WERI-Rb-1 (cell line): Measurements from ENCODE around the gene HOXA11.
A peak's percentile ranks its signal among the peaks of the same experiment; 100 is the strongest.

Experiments
- DNase-seq: peaks from one replicate; pipeline ENCODE4 v3.0.0-alpha.2; 2020
- H3K27ac ChIP-seq: fragments of 250-450 bp; sonication (Bioruptor Pico); 2 replicates; pipeline ENCODE4 v1.5.1; 2020; ENCODE audit warnings: mild to moderate bottlenecking, moderate library complexity
- H3K27me3 ChIP-seq: fragments of 250-450 bp; sonication (Bioruptor Pico); 2 replicates; pipeline ENCODE4 v1.5.1; 2021; ENCODE audit warnings: mild to moderate bottlenecking, low read depth, moderate library complexity; ENCODE audit not compliant: insufficient read depth, severe bottlenecking
- H3K36me3 ChIP-seq: fragments of 250-450 bp; sonication (Bioruptor Pico); 2 replicates; pipeline ENCODE4 v1.5.1; 2020; ENCODE audit warnings: mild to moderate bottlenecking, moderate library complexity
- H3K4me3 ChIP-seq: 2 replicates; pipeline ENCODE4 v1.5.1; 2011; ENCODE audit warnings: low read depth, mild to moderate bottlenecking, control low read depth, low read length
- H3K9me3 ChIP-seq: fragments of 250-450 bp; sonication (Bioruptor Pico); 2 replicates; pipeline ENCODE4 v1.5.1; 2021; ENCODE audit warnings: mild to moderate bottlenecking, moderate library complexity; ENCODE audit not compliant: severe bottlenecking
- TF ChIP-seq, protein P1 (sequence below): IDR thresholded peaks from 2 replicates; pipeline ENCODE4 v1.5.1; 2011; ENCODE audit warnings: low read depth, mild to moderate bottlenecking, control low read depth, inconsistent platforms, low read length

The HOXA11 gene

DNA sequence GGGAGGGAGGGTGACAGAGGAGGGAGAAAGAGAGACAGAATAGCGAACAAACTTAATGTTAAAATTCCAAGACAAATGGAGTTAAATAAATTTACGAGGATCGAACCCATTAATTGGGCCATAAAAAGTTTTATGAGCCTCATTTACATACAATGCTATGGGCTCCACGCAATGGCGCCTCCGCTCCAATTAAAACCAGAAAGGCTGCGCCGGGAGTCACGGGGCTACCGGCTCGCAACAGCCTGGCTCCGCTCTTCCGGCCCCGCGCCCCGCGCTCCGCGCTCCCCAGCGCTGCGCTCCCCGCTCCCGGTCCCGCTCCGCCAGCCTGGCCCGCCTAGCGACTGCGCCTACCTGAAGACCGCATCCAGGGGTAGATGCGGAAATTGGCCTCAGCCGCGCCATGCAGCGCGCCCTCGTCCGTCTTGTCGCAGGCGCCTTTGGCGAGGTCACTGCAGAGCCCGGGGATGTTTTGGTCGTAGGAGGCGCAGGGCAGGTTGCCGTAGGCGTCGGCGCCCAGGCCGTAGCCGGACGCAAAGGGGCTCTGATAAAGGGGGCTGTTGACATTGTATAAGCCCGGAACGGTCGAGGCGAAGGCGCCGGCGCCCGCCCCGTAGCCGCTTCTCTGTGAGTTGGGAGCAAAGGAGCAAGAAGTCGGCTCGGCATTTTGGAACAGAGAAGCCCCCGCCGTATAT, 29.1 kb downstream of the HOXA11 start:
- Histone ChIP-seq H3K27ac (peak overlapping the region; percentile 72), H3K9me3 (peaks cover 13% of the 10 kb centered on the region), H3K36me3 (no peaks in the 10 kb centered on the region), H3K4me3 (peak overlapping the region; percentile 73), H3K27me3 (peaks cover 48% of the 10 kb centered on the region)
- TF ChIP-seq, protein P1, sequence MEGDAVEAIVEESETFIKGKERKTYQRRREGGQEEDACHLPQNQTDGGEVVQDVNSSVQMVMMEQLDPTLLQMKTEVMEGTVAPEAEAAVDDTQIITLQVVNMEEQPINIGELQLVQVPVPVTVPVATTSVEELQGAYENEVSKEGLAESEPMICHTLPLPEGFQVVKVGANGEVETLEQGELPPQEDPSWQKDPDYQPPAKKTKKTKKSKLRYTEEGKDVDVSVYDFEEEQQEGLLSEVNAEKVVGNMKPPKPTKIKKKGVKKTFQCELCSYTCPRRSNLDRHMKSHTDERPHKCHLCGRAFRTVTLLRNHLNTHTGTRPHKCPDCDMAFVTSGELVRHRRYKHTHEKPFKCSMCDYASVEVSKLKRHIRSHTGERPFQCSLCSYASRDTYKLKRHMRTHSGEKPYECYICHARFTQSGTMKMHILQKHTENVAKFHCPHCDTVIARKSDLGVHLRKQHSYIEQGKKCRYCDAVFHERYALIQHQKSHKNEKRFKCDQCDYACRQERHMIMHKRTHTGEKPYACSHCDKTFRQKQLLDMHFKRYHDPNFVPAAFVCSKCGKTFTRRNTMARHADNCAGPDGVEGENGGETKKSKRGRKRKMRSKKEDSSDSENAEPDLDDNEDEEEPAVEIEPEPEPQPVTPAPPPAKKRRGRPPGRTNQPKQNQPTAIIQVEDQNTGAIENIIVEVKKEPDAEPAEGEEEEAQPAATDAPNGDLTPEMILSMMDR: no peak
- DNase-seq: peak; percentile 31

DNA sequence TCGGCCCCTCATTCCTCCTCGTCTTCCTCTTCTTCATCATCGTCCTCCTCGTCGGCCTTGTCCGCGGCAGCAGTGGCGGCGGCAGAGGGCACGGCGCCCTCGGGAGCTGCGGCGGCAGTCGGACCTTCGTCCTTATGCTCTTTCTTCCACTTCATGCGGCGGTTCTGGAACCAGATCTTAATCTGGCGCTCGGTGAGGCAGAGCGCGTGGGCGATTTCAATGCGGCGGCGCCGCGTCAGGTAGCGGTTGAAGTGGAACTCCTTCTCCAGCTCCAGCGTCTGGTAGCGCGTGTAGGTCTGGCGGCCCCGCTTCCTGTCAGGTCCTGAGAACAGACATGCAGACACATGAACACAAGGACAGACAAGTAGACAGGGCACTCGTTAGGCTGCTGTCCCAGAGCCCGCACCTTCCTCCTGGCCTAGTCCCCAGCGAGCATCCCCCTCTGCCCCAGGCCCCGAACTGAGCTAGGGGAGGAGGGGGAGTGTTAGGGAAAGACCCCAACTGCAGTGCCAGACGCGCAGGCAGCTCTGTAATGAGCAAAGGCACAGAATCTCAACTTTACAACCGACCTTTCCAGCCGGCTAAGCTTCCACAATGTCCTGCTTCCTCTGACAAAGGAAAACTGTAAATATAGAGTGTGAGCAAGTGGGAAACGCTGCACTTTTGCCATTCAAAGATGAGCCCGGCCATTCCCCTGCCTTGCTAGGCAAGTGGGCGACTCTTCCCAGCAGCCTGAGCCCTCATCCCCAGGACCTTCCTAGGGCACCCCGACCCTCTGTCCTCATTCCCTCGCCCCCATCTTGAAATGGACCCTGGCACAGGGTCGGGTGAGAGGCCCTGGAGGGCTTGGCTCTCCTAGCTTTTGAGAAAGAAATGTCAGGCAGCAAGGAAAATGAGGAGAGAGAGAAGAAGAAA, 29.9 kb downstream of the HOXA11 start:
- Histone ChIP-seq H3K27me3 (peaks cover 51% of the 10 kb centered on the region), H3K27ac (no peak overlapping the region), H3K4me3 (peak overlapping the region; percentile 73), H3K9me3 (peaks cover 13% of the 10 kb centered on the region), H3K36me3 (no peaks in the 10 kb centered on the region)
- TF ChIP-seq, protein P1: no peak
- peak; percentile 6 for DNase-seq

DNA sequence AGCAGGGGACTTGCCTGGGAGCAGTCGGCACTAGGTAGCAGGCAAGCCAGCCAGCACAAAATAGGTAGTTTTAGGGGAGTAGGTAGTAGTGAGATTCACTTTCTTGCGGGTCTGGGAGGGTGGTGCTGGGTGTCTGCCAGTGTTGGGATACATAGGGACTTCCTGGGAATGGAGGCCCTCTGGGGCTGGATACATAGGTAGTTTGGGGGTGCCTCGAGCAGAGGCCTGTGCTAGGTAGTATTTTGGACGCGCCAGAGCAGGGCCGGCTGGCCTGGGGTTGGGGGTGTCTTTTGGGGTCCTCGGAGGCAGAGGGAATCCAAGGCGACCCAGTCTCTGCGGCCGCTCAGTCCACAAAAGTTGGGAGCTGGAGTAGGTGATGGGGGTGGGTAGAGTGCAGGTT, 30.7 kb downstream of the HOXA11 start:
- H3K27me3 ChIP-seq: peaks cover 53% of the 10 kb centered on the region
- TF ChIP-seq, protein P1: no peak
- DNase-seq: no peak
- H3K36me3 ChIP-seq: no peaks in the 10 kb centered on the region
- H3K9me3 ChIP-seq: peaks cover 13% of the 10 kb centered on the region
- no peak overlapping the region for H3K4me3 ChIP-seq
- no peak overlapping the region for H3K27ac ChIP-seq

DNA sequence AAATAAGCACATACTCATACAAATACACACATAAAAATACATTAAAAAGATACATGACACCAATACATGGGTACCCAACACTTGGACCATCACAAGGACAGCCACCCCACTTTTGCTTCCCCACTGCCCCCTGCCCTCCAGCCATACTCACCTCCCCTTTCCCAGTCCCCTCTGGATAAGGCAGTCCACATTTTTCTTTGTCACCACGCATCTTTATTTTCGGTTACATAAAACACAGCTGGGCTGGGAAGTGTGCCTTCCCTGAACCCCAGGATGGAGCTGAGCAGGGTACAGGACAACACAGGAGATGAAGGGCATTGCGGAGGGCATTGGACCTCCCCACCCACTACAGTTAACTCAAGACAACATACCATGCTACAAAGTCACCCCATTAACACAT, 31.5 kb downstream of the HOXA11 start:
- Histone ChIP-seq H3K4me3 (no peak overlapping the region), H3K36me3 (no peaks in the 10 kb centered on the region), H3K27me3 (peaks cover 54% of the 10 kb centered on the region), H3K9me3 (peaks cover 13% of the 10 kb centered on the region), H3K27ac (no peak overlapping the region)
- DNase-seq: no peak
- TF ChIP-seq, protein P1: no peak

DNA sequence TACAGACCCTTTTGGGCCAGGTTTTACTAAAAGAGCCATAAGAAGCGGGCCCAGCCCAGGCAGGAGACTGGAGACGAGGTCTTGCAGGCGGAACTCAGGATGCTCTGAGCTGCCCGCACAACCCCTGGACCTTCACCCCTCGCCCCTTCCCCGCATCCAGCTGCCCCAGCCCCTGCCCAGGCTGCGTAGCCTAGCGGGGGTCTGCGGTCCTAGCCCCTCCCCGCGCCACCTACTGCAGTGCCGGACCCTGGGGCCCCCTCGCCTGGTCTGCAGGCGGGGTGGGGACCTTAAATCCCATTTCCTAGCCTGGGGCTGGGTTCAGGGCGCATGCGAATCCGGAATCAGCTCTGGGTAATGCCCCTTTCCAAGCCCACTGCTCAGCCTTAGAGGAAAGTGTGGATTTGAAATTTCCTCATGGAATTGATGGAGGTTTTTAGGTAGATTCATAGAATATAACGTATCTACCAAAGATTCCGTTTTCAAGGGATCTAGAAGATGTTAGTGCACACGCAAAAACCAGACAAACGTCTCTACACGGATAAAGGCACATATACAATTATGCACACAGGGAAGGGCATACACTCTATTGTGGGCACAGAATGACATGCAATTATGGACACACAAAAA, 32.1 kb downstream of the HOXA11 start:
- no peak for DNase-seq
- no peaks in the 10 kb centered on the region for H3K36me3 ChIP-seq
- TF ChIP-seq, protein P1: no peak
- peaks cover 13% of the 10 kb centered on the region for H3K9me3 ChIP-seq
- H3K27me3 ChIP-seq: peaks cover 54% of the 10 kb centered on the region
- H3K27ac ChIP-seq: no peak overlapping the region
- no peak overlapping the region for H3K4me3 ChIP-seq
